HG03095 (cell line): ENCODE results near the gene ABI3BP.

Experiments
- ATAC-seq: cut with Tn5 transposase; IDR thresholded peaks from one replicate; pipeline ENCODE4 v1.9.1; 2021; ENCODE audit warnings: moderate library complexity; ENCODE audit not compliant: unreplicated experiment

Gene ABI3BP

DNA sequence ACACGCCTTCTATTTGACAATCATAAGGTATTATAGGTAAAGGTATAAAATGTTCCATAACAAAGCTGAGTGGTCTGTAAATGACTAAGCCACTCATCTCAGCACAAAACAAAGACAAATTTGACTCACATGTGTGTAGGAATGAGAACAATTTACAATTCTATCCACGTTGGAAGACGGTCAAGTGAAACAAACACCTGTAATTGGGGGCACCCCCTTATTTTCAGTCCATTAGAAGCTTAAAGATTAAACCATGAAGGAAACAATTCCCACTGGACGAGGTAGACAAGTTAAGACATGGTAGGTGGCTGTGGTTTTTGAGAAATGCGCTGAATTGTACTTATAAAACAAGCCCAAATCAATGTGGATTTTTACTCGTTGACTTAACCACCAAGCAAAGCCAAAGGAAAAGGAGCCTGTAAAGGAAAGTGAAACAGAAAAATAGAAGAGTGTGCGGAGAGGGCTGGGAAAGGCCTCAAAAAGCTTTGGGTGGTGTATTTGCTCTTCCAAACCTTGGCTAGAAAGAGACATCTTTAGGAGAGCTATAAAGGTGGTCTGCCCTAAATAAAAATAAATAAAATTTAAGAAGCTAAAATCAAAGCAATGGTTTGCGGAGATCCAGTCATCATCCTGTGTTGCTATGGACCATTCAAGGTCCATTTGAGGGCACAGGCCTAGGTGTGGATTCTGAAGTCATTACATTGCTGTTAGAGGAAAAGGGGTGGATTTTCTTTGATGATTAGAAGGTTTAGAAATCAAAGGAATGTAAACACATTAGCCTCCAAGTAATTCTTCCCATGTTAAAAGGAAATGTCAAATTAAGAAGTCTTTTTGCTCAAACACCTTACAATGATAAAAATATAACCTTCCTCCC, 148.9 kb downstream of the ABI3BP start:
- ATAC-seq, result no peak

DNA sequence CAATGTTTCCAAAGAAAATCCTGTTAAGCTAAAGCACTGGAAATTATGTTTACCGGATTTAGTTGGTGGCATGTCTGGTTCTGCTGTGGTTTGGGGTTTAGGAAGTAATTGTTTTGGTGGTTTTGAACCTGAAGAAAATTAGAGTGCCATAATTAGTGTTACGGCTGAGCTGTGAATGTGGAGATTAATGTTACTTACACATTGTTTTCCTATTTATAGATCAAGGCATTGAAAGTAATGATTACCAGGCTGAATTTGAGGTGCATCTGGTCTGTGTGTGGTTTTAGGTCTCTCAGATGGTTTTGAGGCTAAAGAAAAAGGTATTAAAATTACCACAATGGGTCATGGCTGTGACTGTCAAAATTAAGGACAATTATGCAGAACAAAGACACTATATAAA, 155.1 kb downstream of the ABI3BP start:
- no peak for ATAC-seq

DNA sequence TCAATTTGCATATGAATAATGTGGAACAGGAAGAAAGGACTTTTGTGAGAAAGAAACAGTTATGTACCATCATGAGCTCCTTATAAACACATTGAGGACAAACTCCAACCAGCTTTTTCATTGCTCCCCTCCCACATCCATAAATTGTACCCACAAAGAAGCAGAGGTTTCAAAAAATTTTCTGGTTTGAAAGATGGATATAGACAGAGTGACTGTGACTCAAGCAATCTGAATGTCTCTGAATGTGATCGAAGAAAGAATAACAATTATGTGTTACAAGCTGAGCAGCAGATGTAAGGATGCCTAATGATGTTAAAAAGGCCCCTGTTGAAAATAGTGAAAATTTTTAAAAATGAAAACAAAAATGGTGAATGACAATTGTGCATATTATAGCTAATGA, 156.6 kb downstream of the ABI3BP start:
- no peak for ATAC-seq

DNA sequence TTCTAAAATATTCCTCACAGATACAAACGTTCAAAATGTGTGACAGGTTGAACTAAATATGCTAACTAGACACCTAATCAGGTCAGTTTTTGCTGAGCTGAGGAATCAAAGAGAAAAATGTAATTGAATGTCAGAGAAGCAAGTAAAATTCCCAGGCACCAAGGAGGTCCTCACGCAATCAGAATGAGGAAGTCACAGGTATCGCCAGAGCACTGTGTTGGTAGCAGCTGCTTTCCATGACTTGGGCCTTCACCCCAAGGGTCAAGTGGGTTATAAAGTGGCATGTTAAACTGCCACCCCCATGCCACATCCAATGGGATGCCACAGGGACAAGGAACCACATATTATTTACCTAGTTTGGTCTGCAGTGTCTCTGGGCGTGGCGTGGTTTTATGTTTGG, 158.9 kb downstream of the ABI3BP start:
- ATAC-seq, result no peak

DNA sequence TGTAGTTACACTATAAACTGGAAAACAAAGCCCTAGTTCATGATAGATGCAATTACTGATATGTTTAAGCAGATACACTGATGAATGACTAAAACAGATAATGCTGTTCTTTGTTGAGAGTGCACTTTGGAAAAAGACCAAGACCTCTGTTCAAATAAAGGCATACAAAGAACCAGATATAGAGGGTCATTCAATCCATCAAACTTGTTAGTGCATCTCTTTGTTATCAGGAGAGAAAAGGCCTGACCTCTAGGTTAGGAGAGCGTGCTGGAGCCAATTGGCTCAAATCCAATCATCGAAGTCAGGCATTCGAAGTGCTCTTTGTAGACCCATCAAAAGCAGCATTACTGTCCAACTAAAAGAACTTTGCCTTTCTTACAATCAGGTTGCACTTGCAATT, 159.7 kb downstream of the ABI3BP start:
- no peak for ATAC-seq

DNA sequence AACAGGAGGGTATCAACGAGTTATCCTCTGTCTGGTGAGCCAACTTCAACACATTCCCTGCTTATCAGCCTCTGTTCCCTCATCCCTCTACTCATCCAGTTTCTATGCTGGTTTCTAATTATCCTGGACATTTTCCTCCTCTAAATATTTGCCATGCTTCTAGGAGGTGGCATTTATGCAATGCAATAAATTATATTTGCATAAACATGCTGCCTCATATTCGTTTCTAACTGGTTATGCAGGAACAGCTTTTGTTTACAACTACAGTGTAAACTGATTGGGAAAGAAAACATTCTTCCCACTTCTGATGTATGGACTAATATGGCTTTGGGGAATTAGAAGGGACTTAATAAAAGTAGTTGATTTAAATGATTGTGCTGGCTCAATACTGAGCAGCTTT, 161.6 kb downstream of the ABI3BP start:
- ATAC-seq, result no peak

DNA sequence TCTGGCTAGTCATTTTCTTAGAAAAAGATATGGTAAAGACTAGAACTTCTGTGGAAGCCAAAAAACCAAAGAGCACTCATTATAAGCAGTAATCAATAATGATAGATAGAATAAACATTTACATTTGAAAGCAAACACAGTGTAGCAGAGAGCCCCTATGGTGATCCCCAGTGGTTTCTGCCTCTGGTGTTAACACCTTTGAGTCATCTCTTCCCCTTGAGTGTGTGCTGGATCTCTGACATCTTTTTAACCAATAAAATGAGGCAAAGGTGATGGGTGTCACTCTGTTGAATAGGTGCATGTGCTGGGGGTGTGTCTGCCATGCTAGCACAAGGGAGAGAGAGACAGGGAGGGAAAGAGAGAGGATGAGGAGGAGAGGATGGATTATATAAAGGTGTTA, 162.3 kb downstream of the ABI3BP start:
- ATAC-seq, result no peak

DNA sequence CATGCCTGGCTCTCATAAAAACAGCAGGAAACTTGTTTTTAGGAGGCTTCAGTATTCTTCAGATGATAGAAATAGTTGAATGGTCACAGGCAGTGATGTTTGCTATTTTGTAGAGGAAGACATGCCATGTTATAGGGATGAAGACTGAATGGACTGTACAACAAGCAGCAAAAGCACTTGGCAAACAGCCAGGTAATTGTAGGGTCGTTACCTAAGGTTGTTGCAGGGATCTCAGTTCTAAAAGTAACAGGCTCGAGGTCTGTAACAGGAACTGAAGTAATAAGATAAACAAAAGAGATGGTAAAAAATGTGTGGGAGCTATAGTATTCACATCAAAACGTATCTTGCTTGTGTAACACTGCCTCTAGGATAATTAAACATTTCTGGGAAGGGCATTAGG, 167.6 kb downstream of the ABI3BP start:
- ATAC-seq, result no peak

DNA sequence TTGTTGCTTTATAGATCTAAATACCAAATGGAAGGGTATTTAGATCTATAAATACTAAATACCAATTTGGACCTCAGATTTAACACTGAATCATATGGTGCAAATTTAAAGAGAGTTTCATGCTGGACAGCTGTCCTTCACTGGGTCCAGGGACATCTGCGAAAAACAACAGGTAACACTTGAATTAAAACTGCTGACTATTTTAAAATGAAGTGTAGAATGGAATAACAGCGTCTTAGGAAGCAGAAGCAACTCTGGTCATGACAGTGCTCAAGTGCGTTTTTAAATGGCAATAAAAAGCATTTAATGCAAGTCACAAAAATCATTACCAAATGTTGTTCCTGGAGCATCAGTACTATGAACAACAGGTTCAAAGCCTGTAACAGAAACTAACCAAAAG, 177.6 kb downstream of the ABI3BP start:
- no peak for ATAC-seq

DNA sequence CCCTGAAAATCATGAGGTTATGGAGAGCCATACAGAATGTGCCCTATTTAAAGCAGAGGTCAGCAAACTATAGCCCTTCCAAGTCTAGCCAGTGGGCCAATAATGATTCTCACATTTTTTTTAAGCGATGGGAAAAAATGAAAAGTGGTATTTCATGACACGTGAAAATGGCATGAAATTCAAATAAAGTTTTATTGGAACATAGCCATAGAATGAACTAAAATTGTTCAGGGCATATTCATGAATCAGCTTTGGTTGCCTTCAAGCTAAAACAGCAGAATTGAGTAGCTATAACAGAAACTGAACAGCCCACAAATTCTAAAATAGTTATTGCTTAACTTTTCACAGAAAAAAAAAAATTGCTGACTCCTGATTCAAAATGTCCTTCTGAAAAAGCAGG, 179.4 kb downstream of the ABI3BP start:
- no peak for ATAC-seq

DNA sequence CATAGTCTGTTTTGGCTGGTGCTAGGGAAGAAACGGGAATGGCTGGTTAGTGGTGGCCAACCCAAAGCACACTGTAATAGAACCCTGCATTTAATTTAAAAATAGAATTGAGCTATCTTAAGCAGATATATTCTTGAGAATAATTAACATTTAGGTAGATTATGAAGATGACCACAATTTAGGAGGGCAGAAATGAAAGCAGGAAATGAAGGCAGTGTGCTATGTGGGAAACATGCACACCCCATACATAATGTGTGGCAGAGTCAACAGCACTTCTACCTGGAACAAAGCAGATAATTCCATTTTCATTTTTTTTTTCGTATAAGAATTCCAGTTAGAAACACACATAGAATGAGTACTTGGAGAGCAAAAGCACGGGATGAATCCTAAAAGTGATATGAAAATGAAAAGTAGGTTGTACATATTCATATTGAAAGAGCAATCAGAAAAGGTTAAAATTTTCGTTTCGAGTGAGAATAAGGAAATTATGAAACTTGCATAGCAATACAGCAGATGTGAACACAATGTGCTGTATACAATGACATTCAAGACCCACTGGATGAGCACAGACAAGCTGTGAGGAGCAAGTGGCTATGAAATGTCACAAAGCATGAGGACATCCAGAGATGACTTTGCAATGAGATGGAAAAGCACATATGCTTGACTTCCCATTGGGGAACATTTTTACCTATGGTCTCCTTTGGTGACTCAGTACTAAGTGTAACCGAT, 181.3 kb downstream of the ABI3BP start:
- no peak for ATAC-seq

DNA sequence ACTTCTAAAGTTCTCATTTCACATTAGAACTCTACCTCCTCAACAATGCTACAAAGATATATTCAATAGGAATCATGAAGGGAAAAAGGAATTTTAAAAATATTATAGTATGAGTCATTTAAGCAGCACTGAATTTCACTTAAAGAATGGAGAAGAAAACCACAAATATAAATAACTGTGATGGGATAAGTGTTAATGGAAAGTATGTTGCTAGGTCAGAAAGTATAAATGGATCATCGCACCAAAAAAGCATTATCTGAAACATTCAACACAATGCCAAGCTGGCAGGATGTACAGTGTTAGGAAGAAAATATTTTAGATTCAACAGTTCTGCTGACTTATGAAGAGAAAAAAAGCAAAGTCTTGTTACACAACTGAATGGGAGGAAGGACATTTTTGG, 182.6 kb downstream of the ABI3BP start:
- ATAC-seq, result no peak

DNA sequence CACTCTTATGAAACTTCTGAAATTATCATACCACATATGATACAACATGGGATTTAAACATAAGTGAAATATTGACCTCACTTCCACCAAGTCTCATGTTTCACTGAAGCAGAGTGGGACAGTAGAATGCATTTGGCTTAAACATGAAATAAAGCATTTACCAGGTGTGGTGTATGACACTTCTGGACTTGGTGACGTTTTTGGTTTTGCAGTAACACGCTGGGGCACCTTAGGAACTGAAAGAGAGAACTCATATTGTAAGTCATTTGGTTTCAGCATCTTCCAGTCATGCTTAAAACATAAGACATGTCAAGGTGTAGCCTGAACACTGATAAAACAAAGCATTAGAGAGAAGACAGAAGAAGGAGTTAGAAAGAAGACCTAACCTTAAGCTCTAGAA, 188.6 kb downstream of the ABI3BP start:
- ATAC-seq, result no peak

DNA sequence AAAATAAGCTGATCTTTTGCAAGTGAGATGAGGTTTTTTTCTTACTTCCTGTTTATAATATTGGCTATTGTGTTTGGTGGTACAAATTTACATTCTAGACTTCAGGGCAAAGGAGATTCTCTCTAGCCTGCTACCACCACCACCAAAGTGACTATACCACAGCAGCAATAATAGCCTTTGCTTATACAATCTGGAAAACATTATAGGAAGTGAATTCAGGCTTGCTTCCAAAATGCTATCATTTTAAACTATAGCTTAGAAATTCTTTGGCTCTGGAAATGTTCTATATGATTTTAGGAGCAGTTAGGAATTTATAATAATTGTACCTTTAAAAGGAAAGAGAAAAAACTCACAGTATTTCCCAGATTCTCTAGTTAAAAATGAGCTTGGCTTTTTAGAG, 189.5 kb downstream of the ABI3BP start:
- ATAC-seq, result no peak

DNA sequence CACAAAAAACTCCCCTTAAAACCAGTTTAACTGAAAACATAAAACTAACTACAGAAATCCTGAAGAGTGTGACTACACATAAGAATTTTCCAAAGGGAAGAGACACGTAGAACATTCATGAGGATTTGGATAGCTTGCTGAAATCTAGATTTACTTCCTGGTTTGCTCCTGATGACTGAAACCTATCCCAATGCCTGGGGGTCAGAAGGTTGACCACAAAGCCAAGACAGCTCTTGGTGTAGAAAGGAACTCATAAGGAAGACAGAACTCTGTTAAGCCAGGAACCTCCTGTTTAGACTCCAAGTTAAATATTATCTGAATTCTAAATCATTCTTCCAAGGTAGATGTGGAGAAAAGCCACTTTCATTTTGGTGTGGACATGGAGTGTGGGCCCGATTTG, 191.1 kb downstream of the ABI3BP start:
- no peak for ATAC-seq

DNA sequence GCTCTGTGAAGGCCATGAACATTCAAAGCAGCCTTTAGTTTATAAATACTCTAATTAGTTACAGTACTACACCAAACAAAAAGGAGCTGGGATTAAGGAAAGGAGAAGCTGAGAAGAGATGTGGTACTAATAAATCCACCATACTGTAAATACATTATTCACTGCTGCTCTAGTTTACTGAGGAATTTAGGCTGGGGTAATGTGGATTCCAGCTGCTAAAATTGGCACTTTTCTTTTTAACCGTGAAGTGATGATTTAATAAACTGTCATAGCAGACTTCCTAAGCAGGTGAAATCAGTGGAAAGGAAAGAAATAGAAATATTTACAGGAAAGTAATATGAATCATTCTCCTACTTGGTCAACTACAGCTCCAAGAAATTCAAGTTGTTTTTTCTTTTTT, 195.2 kb downstream of the ABI3BP start:
- no peak for ATAC-seq

DNA sequence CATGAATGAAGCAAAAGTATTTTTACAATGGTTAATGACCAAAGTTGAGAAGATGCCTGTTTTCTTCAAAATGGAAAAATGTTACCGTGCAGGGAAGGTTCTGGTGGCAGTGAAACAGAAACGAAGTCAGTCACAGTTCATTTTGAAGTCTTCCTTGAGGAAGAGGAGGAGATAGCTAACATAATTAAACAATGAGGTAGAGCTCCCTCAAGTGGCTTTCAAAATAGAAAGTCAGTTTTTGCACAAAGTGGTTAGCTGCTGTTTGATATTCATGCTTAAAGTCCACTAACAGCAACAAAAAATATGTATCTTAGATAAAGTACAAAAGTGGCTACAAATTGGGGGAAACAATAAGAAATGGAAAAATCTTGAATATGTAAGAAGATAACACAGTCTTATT, 196.7 kb downstream of the ABI3BP start:
- ATAC-seq, result peak; percentile 54

DNA sequence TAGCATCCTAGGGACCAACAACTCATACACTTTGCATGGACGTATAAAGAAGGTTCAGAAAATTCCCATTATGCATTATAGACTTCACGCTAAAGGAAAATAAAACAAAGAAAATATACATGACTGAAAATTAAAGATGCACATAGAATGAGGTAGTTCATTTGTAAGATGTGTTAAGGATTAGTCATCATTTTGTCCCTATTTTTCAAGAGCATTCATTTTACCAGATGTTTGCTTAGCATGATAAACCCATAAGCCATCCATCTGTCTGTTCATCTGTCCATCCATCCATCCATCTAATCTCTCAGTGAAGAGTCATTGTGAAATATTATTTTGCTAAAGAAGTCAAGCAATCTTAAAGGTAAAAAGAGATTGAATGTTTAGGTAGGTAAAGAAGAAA, 203.6 kb downstream of the ABI3BP start:
- no peak for ATAC-seq

DNA sequence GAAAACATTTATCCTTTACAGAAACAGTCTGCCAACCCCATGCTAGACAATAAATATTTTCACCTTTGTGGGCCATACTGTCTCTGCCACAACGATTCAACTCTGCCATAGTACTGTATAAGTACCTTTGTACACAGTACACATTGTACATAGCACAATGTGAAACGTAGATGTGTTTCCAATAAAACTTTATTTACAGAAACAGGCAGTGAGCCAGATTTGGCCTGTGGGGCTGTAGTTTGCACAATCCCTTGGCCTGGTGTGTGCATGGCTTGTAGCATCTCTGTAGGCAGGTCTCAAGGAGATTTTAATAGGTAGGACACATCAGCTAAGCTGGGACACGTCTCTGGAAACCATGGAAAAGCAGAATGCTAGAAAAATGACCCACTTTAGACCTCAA, 209.6 kb downstream of the ABI3BP start:
- no peak for ATAC-seq

DNA sequence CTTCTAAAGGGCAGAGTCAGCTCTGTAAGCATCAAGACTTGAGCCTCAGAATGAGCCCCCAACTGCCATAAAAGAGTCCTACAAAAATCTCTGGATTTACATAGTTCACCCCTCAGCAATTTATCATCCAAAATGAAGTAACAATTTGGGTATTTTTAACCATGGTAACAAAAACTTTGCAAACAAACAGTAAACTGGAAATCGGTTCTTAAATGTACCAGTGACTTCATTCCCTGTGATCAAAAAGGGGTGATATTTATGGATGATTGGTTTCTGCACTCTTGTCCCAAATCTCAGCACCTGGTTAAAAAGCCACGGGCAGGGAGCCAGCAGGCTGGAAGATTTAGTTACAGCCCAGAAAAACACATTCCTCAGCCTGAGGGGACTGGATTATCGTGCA, 210.3 kb downstream of the ABI3BP start:
- no peak for ATAC-seq

DNA sequence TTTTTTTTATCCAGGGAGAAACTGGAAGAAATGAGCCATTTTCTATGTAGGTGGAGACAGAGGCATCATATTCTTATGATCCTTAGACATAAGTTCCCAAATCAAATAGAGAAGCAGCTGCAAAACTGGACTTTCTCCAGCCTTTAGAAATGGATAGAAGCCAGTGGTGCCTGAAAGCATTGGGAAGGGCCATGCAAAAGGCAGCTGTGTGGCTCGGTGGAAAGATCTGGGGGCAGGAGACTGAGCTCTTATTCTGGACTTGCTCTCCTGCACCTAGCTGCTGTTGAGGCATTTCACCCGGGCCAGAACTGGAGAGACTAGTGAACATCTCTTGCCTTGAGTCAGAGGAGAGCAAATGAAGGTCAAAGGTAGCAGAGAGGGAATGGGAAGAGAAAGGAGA, 210.9 kb downstream of the ABI3BP start:
- ATAC-seq, result no peak

DNA sequence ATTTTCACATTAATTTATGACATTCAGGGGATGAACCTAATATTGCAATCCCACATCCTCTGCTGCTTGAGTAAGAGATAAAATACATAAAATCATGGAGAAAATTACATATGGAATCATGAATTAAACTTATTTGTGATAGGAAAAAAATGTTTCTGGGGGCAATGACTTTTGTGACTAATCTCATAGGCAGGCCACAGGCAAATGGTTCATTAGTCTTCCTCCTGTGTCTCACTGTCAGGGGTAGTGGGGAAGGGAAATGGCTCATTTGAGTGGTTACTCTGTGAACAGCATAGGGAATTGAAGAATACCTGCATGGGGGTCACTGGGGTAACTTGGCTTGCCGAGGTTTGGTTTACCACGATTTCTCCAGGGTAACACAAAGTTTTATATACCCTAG, 211.9 kb downstream of the ABI3BP start:
- ATAC-seq, result no peak
